Panc1 (cell line): Measurements from ENCODE around the gene ARHGAP4.

ENCODE experiments used
- CTCF ChIP-seq: fragments of 450-650 bp; IDR thresholded peaks from 2 replicates; pipeline ENCODE4 v1.5.1; 2017; ENCODE audit warnings: mild to moderate bottlenecking
- REST ChIP-seq, 2 experiments: IDR thresholded peaks; 2 replicates each; pipeline ENCODE4 v1.6.1; 2011 to 2012; ENCODE audit warnings: low read depth in 2 of 2, control low read depth in 1 of 2, low read length in 1 of 2, mild to moderate bottlenecking in 1 of 2, moderate library complexity in 1 of 2; ENCODE audit not compliant: insufficient read depth in 1 of 2

GRCh38 chrX:153921511-153922446 is 4.3 kb downstream of the ARHGAP4 start:
- TF ChIP-seq CTCF (no peak), REST (IDR thresholded peaks at IDR 0.05; ENCODE audit: insufficient read depth in 1 of 2, low read depth in 2 of 2, low read length in 1 of 2) (no peak)
